Smooth muscle cell (in vitro differentiated cells): ENCODE data around the gene ARGLU1. TPM values are rescaled to one million over a fixed set of nuclear protein-coding genes. Genes with fewer than 3 reads are reported as not detected.

Experiments
- DNase-seq: peaks from one replicate; lab custom pipeline; 2025; ENCODE audit not compliant: unreplicated experiment; lab: John Stamatoyannopoulos, UW
- H2AFZ ChIP-seq: fragments of 200-600 bp; sonication (generic); 2 replicates; pipeline ENCODE4 v1.6.0; 2016; ENCODE audit warnings: antibody characterized with exemption, low read depth, mild to moderate bottlenecking
- H3F3A ChIP-seq: fragments of 200-600 bp; sonication (generic); 2 replicates; pipeline ENCODE4 v1.6.0; 2017; ENCODE audit warnings: antibody characterized with exemption, low read depth
- H3K27ac ChIP-seq: fragments of 200-600 bp; sonication (generic); 2 replicates; pipeline ENCODE4 v1.5.1; 2016; ENCODE audit warnings: low read depth, mild to moderate bottlenecking
- H3K27me3 ChIP-seq: fragments of 200-600 bp; sonication (generic); 2 replicates; pipeline ENCODE4 v1.6.1; 2016; ENCODE audit warnings: low read depth, mild to moderate bottlenecking
- H3K36me3 ChIP-seq: fragments of 200-600 bp; sonication (generic); 2 replicates; pipeline ENCODE4 v1.5.1; 2016; ENCODE audit warnings: low read depth
- H3K4me1 ChIP-seq: fragments of 200-600 bp; sonication (generic); 2 replicates; pipeline ENCODE4 v1.5.1; 2016; ENCODE audit warnings: low read depth
- H3K4me2 ChIP-seq: fragments of 200-600 bp; sonication (generic); 2 replicates; pipeline ENCODE4 v1.6.0; 2016; ENCODE audit warnings: mild to moderate bottlenecking
- H3K4me3 ChIP-seq: fragments of 200-600 bp; sonication (generic); 2 replicates; pipeline ENCODE4 v1.5.1; 2016; ENCODE audit warnings: mild to moderate bottlenecking
- H3K79me2 ChIP-seq: fragments of 200-600 bp; sonication (generic); 2 replicates; pipeline ENCODE4 v1.6.0; 2016; ENCODE audit warnings: low read depth, mild to moderate bottlenecking
- H3K9ac ChIP-seq: fragments of 200-600 bp; sonication (generic); 2 replicates; pipeline ENCODE4 v1.6.0; 2016; ENCODE audit warnings: low read depth
- H3K9me3 ChIP-seq: fragments of 200-600 bp; sonication (generic); replicated peaks from 2 replicates; pipeline ENCODE4 v1.5.1; 2016; ENCODE audit warnings: low read depth
- H4K20me1 ChIP-seq: fragments of 200-600 bp; sonication (generic); 2 replicates; pipeline ENCODE4 v1.6.0; 2016; ENCODE audit warnings: low read depth
- CTCF ChIP-seq: fragments of 200-600 bp; sonication (generic); IDR thresholded peaks from 2 replicates; pipeline ENCODE4 v1.5.1; 2017; ENCODE audit warnings: borderline replicate concordance, mild to moderate bottlenecking, antibody characterized with exemption; ENCODE audit not compliant: insufficient read depth, poor library complexity, severe bottlenecking
- WGBS: methylation state at CpG from one replicate; pipeline ENCODE4 v1.1.7; 2016; ENCODE audit warnings: low lambda C conversion rate; 5-methylcytosine and 5-hydroxymethylcytosine counted together
- polyA plus RNA-seq: library from polyadenylated mRNA; unstranded; fragments of >200 nt; fragmentation: Nextera tagmentation; extraction: Ambion mirVana; gene quantifications from 2 replicates; pipeline ENCODE4 v1.2.1, GENCODE V29; 2016
- total RNA-seq: library from RNA; depleted of rRNA; stranded (reverse); fragments of >200 nt; gene quantifications from 2 replicates; pipeline ENCODE4 v1.2.3, GENCODE V29; 2014

The ARGLU1 gene
- total and polyA plus RNA-seq, 2 experiments from 2014 or later: 36.5 to 43.6 TPM

DNA sequence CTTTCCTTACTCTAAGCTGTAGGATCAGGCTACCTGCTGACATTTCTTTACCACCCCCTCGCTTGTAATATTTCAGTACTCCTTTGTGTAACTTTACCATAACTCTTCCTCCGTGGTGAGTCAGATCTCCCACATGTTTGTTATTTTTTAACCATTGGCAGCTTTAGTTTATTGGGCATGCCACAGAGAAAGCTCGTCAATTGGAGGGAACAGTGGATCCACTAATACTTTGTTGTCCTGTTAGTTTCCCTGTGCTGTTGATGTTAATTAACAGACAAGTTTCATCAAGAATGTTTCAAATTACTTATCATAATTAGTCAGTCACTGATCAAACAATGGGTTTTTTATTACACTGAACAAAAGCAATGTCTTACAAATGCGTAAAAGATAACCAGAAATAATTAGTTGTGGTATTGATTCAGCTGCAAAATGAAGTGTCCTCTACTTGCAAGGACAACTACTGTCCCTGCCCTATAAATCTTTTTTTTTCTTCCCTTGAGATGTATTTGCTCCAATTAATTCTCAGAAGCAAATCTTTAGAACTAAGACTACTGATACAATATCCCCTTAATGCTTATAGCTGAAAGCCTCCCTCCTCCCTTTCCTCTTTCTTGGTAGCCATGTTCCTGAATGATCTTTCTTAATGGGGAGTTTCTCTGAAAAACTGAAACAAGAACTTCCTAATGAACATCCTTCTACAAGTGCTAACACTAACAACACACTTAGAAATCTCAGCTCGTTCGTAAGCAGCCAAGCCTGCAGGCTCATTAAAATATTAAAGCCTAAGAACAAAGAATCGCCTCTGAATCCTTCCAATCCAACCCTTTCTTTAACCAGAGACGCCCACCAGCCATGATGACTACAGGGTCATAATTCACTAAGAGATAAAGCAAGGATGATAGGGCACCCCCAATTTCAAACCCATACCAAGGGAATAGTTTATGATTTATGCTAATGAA, 54.6 kb downstream of the ARGLU1 start:
- Histone ChIP-seq H4K20me1 (peaks cover 4% of the 10 kb centered on the region), H3K4me2 (peak overlapping the region; percentile 73), H3K79me2 (peaks cover 86% of the 10 kb centered on the region), H3K9me3 (no peaks in the 10 kb centered on the region), H2AFZ (no peak overlapping the region), H3F3A (no peaks in the 10 kb centered on the region), H3K27me3 (no peaks in the 10 kb centered on the region), H3K36me3 (no peaks in the 10 kb centered on the region), H3K4me1 (peaks cover 45% of the 10 kb centered on the region), H3K9ac (no peak overlapping the region), H3K4me3 (no peak overlapping the region), H3K27ac (peak overlapping the region; percentile 59)
- TF ChIP-seq CTCF: no peak
- DNase-seq: no peak
- WGBS: 38% methylated on average over 8 of the region's 8 CpGs

GRCh38 chr13:106507560-106508274, 60.2 kb downstream of the ARGLU1 start:
- H2AFZ ChIP-seq: peak overlapping the region; percentile 32
- H4K20me1 ChIP-seq: no peaks in the 10 kb centered on the region
- H3K9ac ChIP-seq: peak overlapping the region; percentile 67
- no peak for TF ChIP-seq CTCF
- H3K4me2 ChIP-seq: peak overlapping the region; percentile 84
- H3K27ac ChIP-seq: peak overlapping the region; percentile 90
- no peaks in the 10 kb centered on the region for H3K27me3 ChIP-seq
- H3F3A ChIP-seq: peaks cover 5% of the 10 kb centered on the region
- 29% methylated on average over 11 of the region's 11 CpGs for WGBS
- no peak for DNase-seq
- H3K4me1 ChIP-seq: peaks cover 19% of the 10 kb centered on the region
- no peaks in the 10 kb centered on the region for H3K9me3 ChIP-seq
- H3K4me3 ChIP-seq: peak overlapping the region; percentile 41
- H3K79me2 ChIP-seq: peaks cover 76% of the 10 kb centered on the region
- H3K36me3 ChIP-seq: no peaks in the 10 kb centered on the region

DNA sequence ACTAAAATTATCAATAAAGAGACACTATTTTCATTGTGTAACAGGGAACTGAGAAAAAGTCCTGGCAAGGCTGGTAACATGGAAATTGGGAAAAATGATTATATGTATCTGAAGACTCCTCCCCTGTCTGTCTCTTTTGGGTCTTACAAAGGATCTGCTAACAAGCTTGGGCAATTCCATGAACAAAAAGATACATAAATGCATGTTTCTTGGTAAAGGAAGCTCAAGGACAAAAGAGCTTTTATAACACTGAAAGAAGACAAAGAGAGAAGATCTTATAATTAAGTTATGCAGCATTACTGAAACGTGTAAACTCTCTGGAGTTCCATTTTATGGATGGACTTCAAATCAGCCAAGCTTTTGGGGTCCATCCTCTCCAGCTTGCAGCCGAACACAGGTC, 61.7 kb downstream of the ARGLU1 start:
- no peak overlapping the region for H2AFZ ChIP-seq
- no peak overlapping the region for H3K4me3 ChIP-seq
- H3K79me2 ChIP-seq: peaks cover 76% of the 10 kb centered on the region
- DNase-seq: no peak
- H3F3A ChIP-seq: peaks cover 5% of the 10 kb centered on the region
- H3K36me3 ChIP-seq: no peaks in the 10 kb centered on the region
- peak overlapping the region; percentile 90 for H3K27ac ChIP-seq
- 89% methylated on average over 2 of the region's 2 CpGs for WGBS
- H3K9ac ChIP-seq: no peak overlapping the region
- no peaks in the 10 kb centered on the region for H3K9me3 ChIP-seq
- H3K4me1 ChIP-seq: peaks cover 19% of the 10 kb centered on the region
- no peaks in the 10 kb centered on the region for H3K27me3 ChIP-seq
- H4K20me1 ChIP-seq: no peaks in the 10 kb centered on the region
- peak overlapping the region; percentile 26 for H3K4me2 ChIP-seq
- TF ChIP-seq CTCF: no peak
